SH-SY5Y (cell line): ENCODE results near the gene CLTC.

Experiments used
- GATA2 ChIP-seq: IDR thresholded peaks from 2 replicates; pipeline ENCODE4 v1.6.1; 2011; ENCODE audit warnings: mild to moderate bottlenecking, low read depth, low read length
- GATA3 ChIP-seq: IDR thresholded peaks from 2 replicates; pipeline ENCODE4 v1.6.1; 2011; ENCODE audit warnings: low read depth, mild to moderate bottlenecking, low read length, moderate library complexity

CLTC gene

DNA sequence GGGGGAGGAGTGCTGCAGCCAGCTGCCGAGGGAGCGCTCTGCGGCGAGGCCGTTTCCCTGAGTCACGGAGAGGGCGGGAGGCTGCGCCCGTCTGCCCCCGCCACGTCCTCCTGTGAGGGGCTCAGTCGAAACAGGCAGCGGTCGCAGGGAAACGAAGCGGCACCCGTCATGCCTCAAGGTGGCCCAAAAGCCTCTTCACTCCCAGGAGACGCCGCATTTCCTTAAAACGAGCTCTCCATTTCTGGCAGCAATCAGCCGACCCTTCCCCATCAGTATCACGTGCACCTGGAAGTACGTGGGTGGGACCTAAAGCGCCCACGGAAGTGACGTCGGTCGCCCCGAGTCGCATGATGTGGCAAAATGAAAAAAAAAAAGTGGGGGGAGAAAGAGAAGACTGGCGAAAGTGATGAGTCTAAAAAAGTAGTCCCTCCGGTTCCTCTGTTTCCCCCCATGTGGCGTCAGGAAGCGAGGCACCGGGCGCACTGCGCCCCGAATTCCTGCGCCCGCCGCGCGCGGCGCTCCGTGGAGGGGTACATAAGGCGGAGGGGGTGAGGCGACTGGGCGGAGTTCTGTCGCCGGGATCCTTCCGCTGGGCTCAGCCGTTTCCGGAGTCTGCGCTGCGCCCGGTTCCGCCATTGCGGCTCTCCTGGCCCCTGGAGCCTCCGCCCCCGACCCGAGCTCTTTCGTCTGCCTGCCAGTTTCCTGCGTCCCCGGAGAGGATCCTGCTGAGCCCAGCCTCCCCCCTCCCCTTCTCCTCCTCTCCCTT is at the start of gene CLTC:
TSS of gene CLTC (plus strand) at position 598 of the 766 bp plus-strand sequence. CDS start 237 bp downstream, outside the sequence.
- TF ChIP-seq GATA3 (no peak), GATA2 (no peak)

DNA sequence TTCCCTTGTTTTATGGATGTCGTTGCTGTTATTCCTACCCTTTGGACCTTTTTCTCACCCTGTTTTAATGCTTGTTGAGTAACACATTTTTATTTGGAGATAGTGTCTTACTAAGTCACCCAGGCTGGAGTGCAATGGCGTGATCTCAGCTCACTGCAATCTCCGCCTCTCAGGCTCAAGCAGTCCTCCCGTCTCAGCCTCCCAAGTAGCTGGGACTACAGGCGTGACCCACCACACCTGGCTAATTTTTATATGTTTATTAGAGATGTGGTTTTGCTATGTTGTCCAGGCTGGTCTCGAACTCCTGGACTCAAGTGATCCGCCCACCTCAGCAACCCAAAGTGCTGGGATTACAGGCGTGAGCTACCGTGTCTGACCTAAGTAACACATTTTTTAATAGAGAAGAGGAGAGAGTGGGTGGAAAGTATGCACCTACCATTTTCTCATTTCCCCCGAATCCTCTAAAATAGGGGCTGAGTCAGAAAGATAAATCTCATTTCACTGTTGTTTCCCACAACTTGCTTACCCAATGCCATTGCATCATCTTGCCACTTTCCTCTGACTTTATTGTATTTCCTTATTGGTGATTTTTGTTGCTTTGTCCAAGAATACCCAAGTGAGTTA is 47.3 kb upstream of the CLTC start:
- TF ChIP-seq GATA3 (no peak), GATA2 (no peak)

GRCh38 chr17:59600169-59600568 is 19.5 kb upstream of the CLTC start:
- TF ChIP-seq GATA3 (no peak), GATA2 (no peak)

GRCh38 chr17:59601130-59601529 is 18.6 kb upstream of the CLTC start:
- TF ChIP-seq GATA2 (no peak), GATA3 (no peak)

GRCh38 chr17:59607061-59607460 is 12.6 kb upstream of the CLTC start:
- TF ChIP-seq GATA3: no peak
- no peak for TF ChIP-seq GATA2

DNA sequence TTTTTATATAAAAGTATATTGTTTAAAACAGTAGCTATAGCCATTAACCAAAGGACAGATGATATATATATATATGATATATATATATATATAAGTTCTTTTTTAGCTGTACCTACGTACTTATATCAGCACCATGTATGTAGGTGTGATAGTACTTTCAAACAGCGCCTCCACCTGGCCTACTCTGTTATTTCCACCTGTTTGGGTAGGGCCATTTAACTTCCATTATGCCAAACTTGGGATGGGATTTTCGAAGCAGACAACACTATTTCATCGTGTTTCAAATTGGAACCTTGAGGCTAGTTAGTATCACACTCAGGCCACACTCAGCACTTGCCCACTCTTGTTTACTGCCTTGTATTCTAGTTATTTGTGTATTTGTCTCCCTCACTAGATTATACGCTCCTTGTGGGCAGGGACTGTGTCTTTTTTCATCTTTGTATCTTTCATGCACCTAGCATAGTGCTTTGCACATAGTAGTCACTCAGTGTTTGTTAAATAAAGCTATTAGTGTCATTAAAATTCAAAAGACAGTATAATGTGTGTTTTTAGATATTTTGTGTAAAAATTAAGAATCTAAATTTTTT is 11.8 kb upstream of the CLTC start:
- TF ChIP-seq GATA2: no peak
- no peak for TF ChIP-seq GATA3

GRCh38 chr17:59611503-59611902 is 8.2 kb upstream of the CLTC start:
- TF ChIP-seq GATA2 (no peak), GATA3 (no peak)

GRCh38 chr17:59616253-59616920 is 3.3 kb upstream of the CLTC start:
- TF ChIP-seq GATA2: no peak
- TF ChIP-seq GATA3: no peak

DNA sequence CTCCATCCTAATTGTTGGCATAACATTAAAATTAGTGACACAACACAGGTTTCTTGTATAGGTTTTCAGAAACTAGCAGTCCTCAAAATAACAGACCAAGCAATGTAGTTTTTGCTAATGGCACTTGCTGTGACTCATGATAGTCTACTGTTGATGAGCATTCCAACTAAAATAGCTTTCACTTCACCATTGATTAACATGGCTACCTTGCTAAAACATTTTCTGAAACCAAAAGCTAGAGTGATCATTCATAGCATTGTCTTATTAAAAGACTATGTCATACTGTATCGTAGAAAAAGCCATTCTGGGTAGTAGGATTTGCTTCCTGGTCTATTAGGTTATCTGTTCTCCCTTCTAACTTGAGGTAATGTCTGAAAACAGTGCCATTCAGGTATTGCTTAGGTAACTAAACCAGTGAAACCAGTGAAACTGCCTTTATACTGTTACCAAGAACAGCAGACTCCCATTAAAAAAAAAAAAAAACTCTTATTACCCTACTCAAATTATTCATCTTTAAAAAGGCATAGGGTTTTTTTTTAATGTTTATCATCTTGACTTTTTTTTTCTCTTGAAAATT is 2.5 kb upstream of the CLTC start:
- TF ChIP-seq GATA2 (no peak), GATA3 (no peak)

DNA sequence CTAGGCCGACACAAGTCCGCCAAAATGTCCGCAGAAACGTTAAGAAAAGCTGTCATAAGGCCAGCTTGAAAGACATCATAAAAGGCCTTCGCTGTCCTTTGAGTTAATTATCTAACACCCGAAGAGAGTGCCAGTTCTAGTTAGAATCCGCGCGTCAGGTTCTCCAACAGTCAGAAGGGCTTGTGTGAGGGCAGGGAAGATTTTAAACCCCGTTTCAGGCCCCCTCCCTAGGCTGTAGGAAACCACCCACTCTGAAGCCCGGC is 729 bp upstream of the CLTC start:
- no peak for TF ChIP-seq GATA3
- TF ChIP-seq GATA2: no peak

DNA sequence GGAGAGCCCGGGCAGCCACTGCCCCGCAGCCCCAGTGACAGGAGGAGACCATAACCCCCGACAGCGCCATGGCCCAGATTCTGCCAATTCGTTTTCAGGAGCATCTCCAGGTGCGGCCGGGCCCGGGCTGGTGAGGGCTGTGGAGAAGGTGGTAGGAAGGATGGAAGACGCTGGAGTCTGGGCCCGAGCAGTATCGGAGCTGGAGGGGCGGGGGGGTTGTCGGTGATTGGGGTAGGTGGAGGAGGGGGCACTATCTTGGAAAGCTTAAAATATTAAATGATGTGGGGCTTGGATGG is 317 bp downstream of the CLTC start:
- TF ChIP-seq GATA3: no peak
- no peak for TF ChIP-seq GATA2

DNA sequence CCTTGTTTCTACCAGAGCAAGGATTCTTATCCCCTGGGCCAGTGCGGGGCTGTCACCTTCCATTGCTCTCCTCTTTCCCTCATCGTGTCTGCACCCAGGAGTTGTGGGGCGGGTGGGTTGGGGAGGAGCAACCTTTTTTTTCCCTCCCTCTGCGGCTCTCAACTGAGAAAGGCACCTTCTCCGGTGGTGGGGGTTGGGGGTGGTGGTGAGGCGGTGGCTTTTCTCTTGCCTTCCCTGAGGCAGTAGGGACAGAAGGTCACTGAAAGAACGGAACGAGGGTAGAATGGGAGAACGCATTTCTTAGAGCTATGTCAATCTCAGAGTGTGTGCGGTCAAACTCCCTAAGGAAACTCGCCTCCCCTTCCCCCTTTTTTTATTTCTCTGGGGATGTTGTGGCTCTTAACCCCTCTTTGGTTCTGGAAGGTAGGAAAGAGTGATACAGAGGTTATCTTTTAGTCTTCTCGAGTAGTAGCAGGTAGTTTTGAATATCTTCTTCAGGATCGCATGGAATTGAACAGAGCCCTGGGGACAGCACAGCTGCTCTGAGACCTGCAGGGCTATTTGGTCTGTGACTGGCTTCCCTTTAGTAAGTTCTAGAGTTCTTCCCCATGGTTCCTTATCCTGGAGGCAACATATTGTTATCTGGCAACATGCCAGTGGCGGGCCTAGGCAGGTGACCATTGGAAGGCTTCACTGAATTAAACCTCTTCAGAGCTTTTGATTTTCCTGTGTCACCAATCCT is 994 bp downstream of the CLTC start:
- TF ChIP-seq GATA3 (no peak), GATA2 (peak; percentile 45)

DNA sequence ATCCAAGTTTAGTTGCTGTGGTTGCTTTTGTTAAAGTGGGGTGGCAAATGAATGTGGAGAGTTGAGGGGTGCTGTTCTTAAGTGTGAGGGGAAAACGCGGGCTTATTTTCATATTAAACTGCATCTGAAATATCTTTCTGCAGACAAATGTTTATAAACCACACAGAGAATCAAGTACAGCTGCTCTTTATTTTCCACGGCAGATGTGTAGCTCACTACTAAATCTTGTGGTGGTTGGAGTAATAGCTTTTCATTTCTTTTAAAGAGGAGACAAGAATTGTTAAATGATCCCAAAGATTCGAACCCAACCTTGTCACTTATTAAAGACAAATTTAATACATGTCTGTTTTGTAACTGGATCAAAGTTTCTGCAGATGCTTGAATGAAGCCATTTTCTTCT is 2.1 kb downstream of the CLTC start:
- TF ChIP-seq GATA2: no peak
- TF ChIP-seq GATA3: no peak

- TF ChIP-seq GATA2: no peak
- TF ChIP-seq GATA3: no peak
Observed at GRCh38 chr17:59623151-59623550, 3.5 kb downstream of the CLTC start.

- TF ChIP-seq GATA2 (no peak), GATA3 (no peak)
Observed at GRCh38 chr17:59626756-59627155, 7.1 kb downstream of the CLTC start.
